ENCODE results near the gene EMD.
A peak's percentile ranks its signal among the peaks of the same experiment; 100 is the strongest.

EMD gene

GRCh38 chrX:154428176-154429171, 49.4 kb downstream of the EMD start, which contains the start of gene ATP6AP1:
TSS of gene ATP6AP1 (plus strand) at chrX:154428677. CDS start at chrX:154428693, 16 bp downstream.
- Histone ChIP-seq H3K27ac (peak within 1 kb of the TSS; percentile 76), H3K27me3 (ENCODE audit: insufficient read depth, low read depth, severe bottlenecking) (peaks cover 6% of the 10 kb centered on the region), H3K9me3 (ENCODE audit: severe bottlenecking) (peaks cover 4% of the 10 kb centered on the region), H3K4me3 (ENCODE audit: low read depth, low read length) (peak within 1 kb of the TSS; percentile 55), H3K36me3 (peaks cover 23% of the 10 kb centered on the region)
- TF ChIP-seq, protein P1, sequence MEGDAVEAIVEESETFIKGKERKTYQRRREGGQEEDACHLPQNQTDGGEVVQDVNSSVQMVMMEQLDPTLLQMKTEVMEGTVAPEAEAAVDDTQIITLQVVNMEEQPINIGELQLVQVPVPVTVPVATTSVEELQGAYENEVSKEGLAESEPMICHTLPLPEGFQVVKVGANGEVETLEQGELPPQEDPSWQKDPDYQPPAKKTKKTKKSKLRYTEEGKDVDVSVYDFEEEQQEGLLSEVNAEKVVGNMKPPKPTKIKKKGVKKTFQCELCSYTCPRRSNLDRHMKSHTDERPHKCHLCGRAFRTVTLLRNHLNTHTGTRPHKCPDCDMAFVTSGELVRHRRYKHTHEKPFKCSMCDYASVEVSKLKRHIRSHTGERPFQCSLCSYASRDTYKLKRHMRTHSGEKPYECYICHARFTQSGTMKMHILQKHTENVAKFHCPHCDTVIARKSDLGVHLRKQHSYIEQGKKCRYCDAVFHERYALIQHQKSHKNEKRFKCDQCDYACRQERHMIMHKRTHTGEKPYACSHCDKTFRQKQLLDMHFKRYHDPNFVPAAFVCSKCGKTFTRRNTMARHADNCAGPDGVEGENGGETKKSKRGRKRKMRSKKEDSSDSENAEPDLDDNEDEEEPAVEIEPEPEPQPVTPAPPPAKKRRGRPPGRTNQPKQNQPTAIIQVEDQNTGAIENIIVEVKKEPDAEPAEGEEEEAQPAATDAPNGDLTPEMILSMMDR (IDR thresholded peaks at IDR 0.05; ENCODE audit: low read depth, low read length): peak; percentile 57
- DNase-seq: peak; percentile 97

DNA sequence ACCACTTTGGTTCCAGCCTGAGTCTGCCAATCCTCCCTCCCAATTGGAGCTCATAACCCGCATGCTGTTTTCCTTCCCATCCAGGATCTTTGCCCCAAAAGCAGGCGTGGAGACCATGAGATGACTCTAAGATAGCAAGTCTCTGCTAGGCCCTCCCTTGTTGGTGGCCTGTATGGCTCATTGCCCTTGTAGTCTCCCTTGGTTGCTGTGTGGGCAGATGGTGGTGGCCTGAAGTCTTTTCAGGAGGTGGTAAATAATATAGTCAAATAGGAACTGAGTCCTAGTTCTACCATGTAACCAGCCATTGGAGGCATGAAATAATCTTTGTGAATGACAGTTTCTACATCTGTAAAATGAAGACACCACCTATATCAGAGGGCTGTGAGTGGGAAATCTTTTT, 50.6 kb downstream of the EMD start:
- Histone ChIP-seq H3K27me3 (ENCODE audit: insufficient read depth, low read depth, severe bottlenecking) (peaks cover 10% of the 10 kb centered on the region), H3K36me3 (peaks cover 34% of the 10 kb centered on the region), H3K27ac (no peak overlapping the region), H3K4me3 (ENCODE audit: low read depth, low read length) (no peak overlapping the region), H3K9me3 (ENCODE audit: severe bottlenecking) (peaks cover 4% of the 10 kb centered on the region)
- no peak for DNase-seq
- TF ChIP-seq, protein P1 (IDR thresholded peaks at IDR 0.05; ENCODE audit: low read depth, low read length): no peak

GRCh38 chrX:154430479-154430878, 51.4 kb downstream of the EMD start:
- Histone ChIP-seq H3K27ac (no peak overlapping the region), H3K36me3 (peaks cover 42% of the 10 kb centered on the region)
- no peak for DNase-seq

GRCh38 chrX:154430916-154431315, 51.8 kb downstream of the EMD start:
- TF ChIP-seq, protein P1 (IDR thresholded peaks at IDR 0.05; ENCODE audit: low read depth, low read length): no peak
- H3K27me3 ChIP-seq (ENCODE audit: insufficient read depth, low read depth, severe bottlenecking): peaks cover 10% of the 10 kb centered on the region
- H3K36me3 ChIP-seq: peaks cover 46% of the 10 kb centered on the region
- no peak overlapping the region for H3K27ac ChIP-seq
- DNase-seq: no peak
- H3K4me3 ChIP-seq (ENCODE audit: low read depth, low read length): no peak overlapping the region
- peaks cover 4% of the 10 kb centered on the region for H3K9me3 ChIP-seq (ENCODE audit: severe bottlenecking)

More at GRCh38 chrX:154430479-154430878, 51.4 kb downstream of the EMD start:
- Histone ChIP-seq H3K27me3 (ENCODE audit: insufficient read depth, low read depth, severe bottlenecking) (peaks cover 10% of the 10 kb centered on the region), H3K4me3 (ENCODE audit: low read depth, low read length) (no peak overlapping the region), H3K9me3 (ENCODE audit: severe bottlenecking) (peaks cover 4% of the 10 kb centered on the region)
- TF ChIP-seq, protein P1 (IDR thresholded peaks at IDR 0.05; ENCODE audit: low read depth, low read length): no peak
